K562 (cell line): ENCODE measurements around the gene MBD3. TPM values are rescaled to one million over a fixed set of nuclear protein-coding genes. Genes with fewer than 3 reads are reported as not detected.

Experiments
- CBFB ChIP-seq: sonication (generic); formaldehyde crosslinking; IDR thresholded peaks from 2 replicates; pipeline ENCODE4 v1.4.0; 2020; ENCODE audit warnings: mild to moderate bottlenecking, missing genetic modification reagents
- CUX1 ChIP-seq: fragments of 200-800 bp; sonication (Bioruptor generic); IDR thresholded peaks from 2 replicates; pipeline ENCODE4 v1.6.1; 2016; ENCODE audit warnings: missing genetic modification characterization, missing compliant biosample characterization
- GABPB1 ChIP-seq: sonication (generic); formaldehyde crosslinking; IDR thresholded peaks from 2 replicates; pipeline ENCODE4 v1.8.0; 2022; ENCODE audit warnings: mild to moderate bottlenecking, missing genetic modification reagents
- HDAC8 ChIP-seq: fragments of 450-650 bp; IDR thresholded peaks from 2 replicates; pipeline ENCODE4 v1.6.1; 2016; ENCODE audit warnings: mild to moderate bottlenecking, missing genetic modification characterization, moderate library complexity, missing compliant biosample characterization
- MTA1 ChIP-seq: fragments of 450-650 bp; IDR thresholded peaks from 2 replicates; pipeline ENCODE4 v1.6.1; 2017; ENCODE audit warnings: borderline replicate concordance
- PTBP1 ChIP-seq: fragments of 200-400 bp; formaldehyde crosslinking; IDR thresholded peaks from 2 replicates; pipeline ENCODE4 v1.6.1; 2017; ENCODE audit warnings: low read depth, low read length
- TEAD1 ChIP-seq, 2 experiments: fragments of 450-650 bp in 1 of 2; sonication (generic) in 1 of 2; formaldehyde crosslinking; IDR thresholded peaks; 2 replicates each; pipeline versions ENCODE4 v1.4.0 to v1.8.0; 2020 to 2022; ENCODE audit warnings: mild to moderate bottlenecking in 2 of 2, missing genetic modification reagents in 1 of 2
- ZNF668 ChIP-seq: fragments of 250-450 bp; sonication (Bioruptor Pico); IDR thresholded peaks from 2 replicates; pipeline ENCODE4 v1.8.0; 2022; ENCODE audit warnings: mild to moderate bottlenecking, inconsistent platforms
- polyA plus RNA-seq, 8 experiments: library from polyadenylated mRNA; depleted of rRNA in 4 of 8; stranded (reverse) in 5 of 8; unstranded in 3 of 8; fragments of >200 nt; fragmentation: Nextera tagmentation in 2 of 8; fragmentation: Illumina TruSeq in 1 of 8; extraction: Ambion mirVana in 2 of 8; extraction: Trizol in 1 of 8; gene quantifications; 2 replicates each; pipeline versions ENCODE4 v1.2.1 to v1.2.3, GENCODE V29; 2011 to 2014; ENCODE audit warnings: inconsistent platforms in 1 of 8, missing spikeins in 1 of 8
- total RNA-seq, 7 experiments: library from RNA; depleted of rRNA in 6 of 7; stranded (reverse); fragments of >200 nt in 6 of 7; fragmentation: Illumina TruSeq in 2 of 7; extraction: Trizol in 2 of 7; gene quantifications; 2 replicates each; pipeline versions ENCODE4 v1.2.1 to v1.2.3, GENCODE V29; 2011 to 2021; ENCODE audit warnings: low replicate concordance in 1 of 7
- TF ChIP-seq, protein P1 (sequence below): fragments of 450-650 bp; IDR thresholded peaks from 2 replicates; pipeline ENCODE4 v1.6.1; 2016; ENCODE audit warnings: low read depth
- TF ChIP-seq, protein P2 (sequence below): fragments of 200-400 bp; formaldehyde crosslinking; IDR thresholded peaks from 2 replicates; pipeline ENCODE4 v1.6.1; 2017; ENCODE audit warnings: mild to moderate bottlenecking, low read depth, low read length, moderate library complexity

MBD3 gene
- total and polyA plus RNA-seq, 9 of the 15 experiments (the other 6 are each of a cell fraction or from before 2014, with no cell fraction given): 0.24 to 137 (median 30.9) TPM

DNA sequence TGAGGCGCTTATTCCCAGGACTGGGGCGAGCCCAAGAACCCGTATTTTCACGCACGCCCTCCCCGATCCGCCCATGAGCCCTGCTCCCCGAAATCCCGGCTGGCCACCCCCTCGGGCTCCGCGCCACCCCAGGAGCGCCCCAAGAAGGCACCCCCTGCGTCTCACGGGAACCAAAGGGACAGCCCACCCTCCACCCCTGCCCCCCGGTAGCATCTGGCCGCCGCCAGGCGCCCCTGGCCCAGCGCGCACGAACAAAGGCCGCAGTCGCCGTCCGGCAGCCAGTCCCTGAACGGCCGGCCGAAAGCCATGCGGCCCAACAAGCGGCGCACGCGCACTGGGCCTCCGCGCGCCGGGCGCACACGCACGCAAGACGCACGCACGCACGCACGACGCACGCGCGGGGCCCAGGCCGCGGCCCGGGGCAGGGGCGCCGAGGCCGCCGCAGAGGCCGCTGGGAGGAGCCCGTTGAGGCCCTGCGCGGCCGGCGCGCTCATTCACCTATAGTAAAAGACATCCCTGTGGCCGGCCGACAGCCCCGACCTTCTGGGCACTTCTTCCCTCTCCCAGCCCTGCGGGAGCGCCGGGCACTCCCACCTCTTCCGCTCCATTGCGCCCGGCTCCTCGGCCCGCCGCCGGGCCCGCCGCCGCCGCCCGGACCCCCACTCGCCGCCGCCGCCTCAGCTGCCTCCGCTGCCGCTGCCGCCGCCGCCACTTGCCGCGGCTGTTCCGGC, 476 bp downstream of the MBD3 start (continued):
- TF ChIP-seq, protein P1, sequence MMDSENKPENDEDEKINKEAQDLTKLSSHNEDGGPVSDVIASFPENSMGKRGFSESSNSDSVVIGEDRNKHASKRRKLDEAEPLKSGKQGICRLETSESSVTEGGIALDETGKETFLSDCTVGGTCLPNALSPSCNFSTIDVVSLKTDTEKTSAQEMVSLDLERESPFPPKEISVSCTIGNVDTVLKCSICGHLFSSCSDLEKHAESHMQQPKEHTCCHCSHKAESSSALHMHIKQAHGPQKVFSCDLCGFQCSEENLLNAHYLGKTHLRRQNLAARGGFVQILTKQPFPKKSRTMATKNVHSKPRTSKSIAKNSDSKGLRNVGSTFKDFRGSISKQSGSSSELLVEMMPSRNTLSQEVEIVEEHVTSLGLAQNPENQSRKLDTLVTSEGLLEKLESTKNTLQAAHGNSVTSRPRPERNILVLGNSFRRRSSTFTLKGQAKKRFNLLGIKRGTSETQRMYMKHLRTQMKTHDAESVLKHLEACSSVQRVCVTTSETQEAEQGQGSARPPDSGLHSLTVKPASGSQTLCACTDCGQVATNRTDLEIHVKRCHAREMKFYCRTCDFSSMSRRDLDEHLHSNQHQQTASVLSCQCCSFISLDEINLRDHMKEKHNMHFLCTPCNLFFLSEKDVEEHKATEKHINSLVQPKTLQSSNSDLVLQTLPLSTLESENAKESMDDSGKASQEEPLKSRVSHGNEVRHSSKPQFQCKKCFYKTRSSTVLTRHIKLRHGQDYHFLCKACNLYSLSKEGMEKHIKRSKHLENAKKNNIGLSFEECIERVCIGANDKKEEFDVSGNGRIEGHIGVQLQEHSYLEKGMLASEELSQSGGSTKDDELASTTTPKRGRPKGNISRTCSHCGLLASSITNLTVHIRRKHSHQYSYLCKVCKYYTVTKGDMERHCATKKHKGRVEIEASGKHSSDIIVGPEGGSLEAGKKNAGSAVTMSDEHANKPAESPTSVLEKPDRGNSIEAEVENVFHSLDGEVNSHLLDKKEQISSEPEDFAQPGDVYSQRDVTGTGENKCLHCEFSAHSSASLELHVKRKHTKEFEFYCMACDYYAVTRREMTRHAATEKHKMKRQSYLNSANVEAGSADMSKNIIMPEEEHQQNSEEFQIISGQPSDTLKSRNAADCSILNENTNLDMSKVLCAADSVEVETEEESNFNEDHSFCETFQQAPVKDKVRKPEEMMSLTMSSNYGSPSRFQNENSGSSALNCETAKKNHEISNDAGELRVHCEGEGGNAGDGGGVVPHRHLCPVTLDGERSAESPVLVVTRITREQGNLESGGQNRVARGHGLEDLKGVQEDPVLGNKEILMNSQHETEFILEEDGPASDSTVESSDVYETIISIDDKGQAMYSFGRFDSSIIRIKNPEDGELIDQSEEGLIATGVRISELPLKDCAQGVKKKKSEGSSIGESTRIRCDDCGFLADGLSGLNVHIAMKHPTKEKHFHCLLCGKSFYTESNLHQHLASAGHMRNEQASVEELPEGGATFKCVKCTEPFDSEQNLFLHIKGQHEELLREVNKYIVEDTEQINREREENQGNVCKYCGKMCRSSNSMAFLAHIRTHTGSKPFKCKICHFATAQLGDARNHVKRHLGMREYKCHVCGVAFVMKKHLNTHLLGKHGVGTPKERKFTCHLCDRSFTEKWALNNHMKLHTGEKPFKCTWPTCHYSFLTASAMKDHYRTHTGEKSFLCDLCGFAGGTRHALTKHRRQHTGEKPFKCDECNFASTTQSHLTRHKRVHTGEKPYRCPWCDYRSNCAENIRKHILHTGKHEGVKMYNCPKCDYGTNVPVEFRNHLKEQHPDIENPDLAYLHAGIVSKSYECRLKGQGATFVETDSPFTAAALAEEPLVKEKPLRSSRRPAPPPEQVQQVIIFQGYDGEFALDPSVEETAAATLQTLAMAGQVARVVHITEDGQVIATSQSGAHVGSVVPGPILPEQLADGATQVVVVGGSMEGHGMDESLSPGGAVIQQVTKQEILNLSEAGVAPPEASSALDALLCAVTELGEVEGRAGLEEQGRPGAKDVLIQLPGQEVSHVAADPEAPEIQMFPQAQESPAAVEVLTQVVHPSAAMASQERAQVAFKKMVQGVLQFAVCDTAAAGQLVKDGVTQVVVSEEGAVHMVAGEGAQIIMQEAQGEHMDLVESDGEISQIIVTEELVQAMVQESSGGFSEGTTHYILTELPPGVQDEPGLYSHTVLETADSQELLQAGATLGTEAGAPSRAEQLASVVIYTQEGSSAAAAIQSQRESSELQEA: no peak
- no peak for TF ChIP-seq HDAC8
- no peak for TF ChIP-seq PTBP1
- no peak for TF ChIP-seq CBFB (CRISPR knock-in tag)
- TF ChIP-seq TEAD1 (CRISPR knock-in tag; IDR thresholded peaks at IDR 0.05): no peak; a peak in 1 of 4 replicates
- no peak for TF ChIP-seq CUX1 (CRISPR knock-in tag)
- no peak for TF ChIP-seq MTA1
- no peak for TF ChIP-seq ZNF668 (CRISPR knock-in tag)
- TF ChIP-seq, protein P2, sequence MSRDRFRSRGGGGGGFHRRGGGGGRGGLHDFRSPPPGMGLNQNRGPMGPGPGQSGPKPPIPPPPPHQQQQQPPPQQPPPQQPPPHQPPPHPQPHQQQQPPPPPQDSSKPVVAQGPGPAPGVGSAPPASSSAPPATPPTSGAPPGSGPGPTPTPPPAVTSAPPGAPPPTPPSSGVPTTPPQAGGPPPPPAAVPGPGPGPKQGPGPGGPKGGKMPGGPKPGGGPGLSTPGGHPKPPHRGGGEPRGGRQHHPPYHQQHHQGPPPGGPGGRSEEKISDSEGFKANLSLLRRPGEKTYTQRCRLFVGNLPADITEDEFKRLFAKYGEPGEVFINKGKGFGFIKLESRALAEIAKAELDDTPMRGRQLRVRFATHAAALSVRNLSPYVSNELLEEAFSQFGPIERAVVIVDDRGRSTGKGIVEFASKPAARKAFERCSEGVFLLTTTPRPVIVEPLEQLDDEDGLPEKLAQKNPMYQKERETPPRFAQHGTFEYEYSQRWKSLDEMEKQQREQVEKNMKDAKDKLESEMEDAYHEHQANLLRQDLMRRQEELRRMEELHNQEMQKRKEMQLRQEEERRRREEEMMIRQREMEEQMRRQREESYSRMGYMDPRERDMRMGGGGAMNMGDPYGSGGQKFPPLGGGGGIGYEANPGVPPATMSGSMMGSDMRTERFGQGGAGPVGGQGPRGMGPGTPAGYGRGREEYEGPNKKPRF: no peak
- peak; percentile 20; the same call in 1 of the 2 replicates for TF ChIP-seq GABPB1 (CRISPR knock-in tag)
